ENCODE data around the gene MAGI2. TPM values are rescaled to one million over a fixed set of nuclear protein-coding genes. Genes with fewer than 3 reads are reported as not detected.

The MAGI2 gene
- total and polyA plus RNA-seq, 2 experiments from 2014 or later = 3.5 to 4.1 TPM

GRCh38 chr7:78129865-78130264, 1323.6 kb downstream of the MAGI2 start:
- no peak overlapping the region for H3K9ac ChIP-seq
- DNase-seq = no peak
- H3K79me2 ChIP-seq (ENCODE audit: insufficient read depth) = no peaks in the 10 kb centered on the region
- H3K9me2 ChIP-seq (ENCODE audit: insufficient read depth) = no peaks in the 10 kb centered on the region
- H3K4me2 ChIP-seq (ENCODE audit: unreplicated experiment) = no peak overlapping the region
- H2AFZ ChIP-seq = no peak overlapping the region
- in situ Hi-C loops (cut with MboI) = no loop called here
- H3K27ac ChIP-seq = no peak overlapping the region
- H3K4me3 ChIP-seq = no peak overlapping the region
- peaks cover 9% of the 10 kb centered on the region; the same call in 1 of the 2 replicates for H3F3A ChIP-seq (ENCODE audit: insufficient read depth)
- no peaks in the 10 kb centered on the region for H3K36me3 ChIP-seq (ENCODE audit: low read depth)
- no peaks in the 10 kb centered on the region for H3K27me3 ChIP-seq (replicated peaks; ENCODE audit: insufficient read depth)
- no peaks in the 10 kb centered on the region for H3K9me3 ChIP-seq (ENCODE audit: low read depth)
- 0 out of 2 replicates have a peak, but pooled peaks cover 4% of the 10 kb centered on the region for H3K4me1 ChIP-seq (ENCODE audit: insufficient read depth)
- no peak for TF ChIP-seq EZH2 (IDR thresholded peaks at IDR 0.05; ENCODE audit: insufficient read depth, poor library complexity, severe bottlenecking)
- TF ChIP-seq EZH2phosphoT487 (IDR thresholded peaks at IDR 0.05; ENCODE audit: insufficient read depth, low read depth) = no peak
- no peaks in the 10 kb centered on the region for H4K20me1 ChIP-seq (ENCODE audit: insufficient read depth)
- WGBS, 2 experiments (ENCODE audit: low coverage in 1 of 2, low lambda C conversion rate in 2 of 2, missing lambda C conversion rate in 2 of 2) = 95 to 100% methylated on average over 4 of the region's 4 CpGs

- Histone ChIP-seq H3K9ac (no peak overlapping the region), H3K27me3 (replicated peaks; ENCODE audit: insufficient read depth) (no peaks in the 10 kb centered on the region), H3K4me1 (ENCODE audit: insufficient read depth) (no peaks in the 10 kb centered on the region), H3K79me2 (ENCODE audit: insufficient read depth) (no peaks in the 10 kb centered on the region), H3K9me3 (ENCODE audit: low read depth) (no peaks in the 10 kb centered on the region), H3K36me3 (ENCODE audit: low read depth) (no peaks in the 10 kb centered on the region), H3K4me2 (ENCODE audit: unreplicated experiment) (no peak overlapping the region), H3K27ac (no peak overlapping the region), H3F3A (ENCODE audit: insufficient read depth) (peaks cover 9% of the 10 kb centered on the region; the same call in 1 of the 2 replicates), H4K20me1 (ENCODE audit: insufficient read depth) (no peaks in the 10 kb centered on the region), H3K9me2 (ENCODE audit: insufficient read depth) (no peaks in the 10 kb centered on the region), H2AFZ (no peak overlapping the region), H3K4me3 (no peak overlapping the region)
- WGBS, 2 experiments (ENCODE audit: low coverage in 1 of 2, low lambda C conversion rate in 2 of 2, missing lambda C conversion rate in 2 of 2) = 78 to 83% methylated on average over 7 of the region's 7 CpGs
- in situ Hi-C loops (cut with MboI) = no loop called here
- no peak for DNase-seq
- no peak for TF ChIP-seq EZH2 (IDR thresholded peaks at IDR 0.05; ENCODE audit: insufficient read depth, poor library complexity, severe bottlenecking)
- no peak for TF ChIP-seq EZH2phosphoT487 (IDR thresholded peaks at IDR 0.05; ENCODE audit: insufficient read depth, low read depth)
These were observed 1326.5 kb downstream of the MAGI2 start for GRCh38 chr7:78127009-78127408.

GRCh38 chr7:78125884-78126283, 1327.6 kb downstream of the MAGI2 start:
- peak; percentile 82 for DNase-seq
- Histone ChIP-seq H3K4me3 (no peak overlapping the region), H3K27me3 (replicated peaks; ENCODE audit: insufficient read depth) (no peaks in the 10 kb centered on the region), H3K27ac (no peak overlapping the region), H3K9me2 (ENCODE audit: insufficient read depth) (no peaks in the 10 kb centered on the region), H3K4me1 (ENCODE audit: insufficient read depth) (no peaks in the 10 kb centered on the region), H3K36me3 (ENCODE audit: low read depth) (no peaks in the 10 kb centered on the region), H3K9ac (no peak overlapping the region), H3F3A (ENCODE audit: insufficient read depth) (peaks cover 9% of the 10 kb centered on the region; the same call in 1 of the 2 replicates), H2AFZ (0 out of 2 replicates have a peak overlapping the region, but pooled peaks have one; percentile 25), H3K9me3 (ENCODE audit: low read depth) (no peaks in the 10 kb centered on the region), H3K79me2 (ENCODE audit: insufficient read depth) (no peaks in the 10 kb centered on the region), H4K20me1 (ENCODE audit: insufficient read depth) (no peaks in the 10 kb centered on the region), H3K4me2 (ENCODE audit: unreplicated experiment) (no peak overlapping the region)
- WGBS, 2 experiments (ENCODE audit: low coverage in 1 of 2, low lambda C conversion rate in 2 of 2, missing lambda C conversion rate in 2 of 2) = 2 to 10% methylated on average over 2 of the region's 2 CpGs
- in situ Hi-C loops (cut with MboI) = no loop called here
- no peak for TF ChIP-seq EZH2phosphoT487 (IDR thresholded peaks at IDR 0.05; ENCODE audit: insufficient read depth, low read depth)
- no peak for TF ChIP-seq EZH2 (IDR thresholded peaks at IDR 0.05; ENCODE audit: insufficient read depth, poor library complexity, severe bottlenecking)

GRCh38 chr7:78124216-78124615, 1329.3 kb downstream of the MAGI2 start:
- H2AFZ ChIP-seq = no peak overlapping the region
- no peak overlapping the region for H3K4me3 ChIP-seq
- H3K4me1 ChIP-seq (ENCODE audit: insufficient read depth) = no peaks in the 10 kb centered on the region
- H3K79me2 ChIP-seq (ENCODE audit: insufficient read depth) = no peaks in the 10 kb centered on the region
- peaks cover 9% of the 10 kb centered on the region; the same call in 1 of the 2 replicates for H3F3A ChIP-seq (ENCODE audit: insufficient read depth)
- no peaks in the 10 kb centered on the region for H3K27me3 ChIP-seq (replicated peaks; ENCODE audit: insufficient read depth)
- no peak for DNase-seq
- TF ChIP-seq EZH2 (IDR thresholded peaks at IDR 0.05; ENCODE audit: insufficient read depth, poor library complexity, severe bottlenecking) (no peak), EZH2phosphoT487 (IDR thresholded peaks at IDR 0.05; ENCODE audit: insufficient read depth, low read depth) (no peak)
- no peaks in the 10 kb centered on the region for H3K36me3 ChIP-seq (ENCODE audit: low read depth)
- no peak overlapping the region for H3K4me2 ChIP-seq (ENCODE audit: unreplicated experiment)
- 93 to 95% methylated on average over 4 of the region's 4 CpGs for WGBS, 2 experiments (ENCODE audit: low coverage in 1 of 2, low lambda C conversion rate in 2 of 2, missing lambda C conversion rate in 2 of 2)
- in situ Hi-C loops (cut with MboI) = no loop called here
- no peaks in the 10 kb centered on the region for H3K9me3 ChIP-seq (ENCODE audit: low read depth)
- H3K9me2 ChIP-seq (ENCODE audit: insufficient read depth) = no peaks in the 10 kb centered on the region
- H4K20me1 ChIP-seq (ENCODE audit: insufficient read depth) = no peaks in the 10 kb centered on the region
- no peak overlapping the region for H3K9ac ChIP-seq
- no peak overlapping the region for H3K27ac ChIP-seq

- H3K9me3 ChIP-seq (ENCODE audit: low read depth) = no peaks in the 10 kb centered on the region
- no peak overlapping the region for H3K4me3 ChIP-seq
- no peaks in the 10 kb centered on the region for H3K27me3 ChIP-seq (replicated peaks; ENCODE audit: insufficient read depth)
- no peak overlapping the region for H3K9ac ChIP-seq
- no peak overlapping the region for H3K27ac ChIP-seq
- no peaks in the 10 kb centered on the region for H3K9me2 ChIP-seq (ENCODE audit: insufficient read depth)
- no peaks in the 10 kb centered on the region for H3K4me1 ChIP-seq (ENCODE audit: insufficient read depth)
- H3K79me2 ChIP-seq (ENCODE audit: insufficient read depth) = no peaks in the 10 kb centered on the region
- H4K20me1 ChIP-seq (ENCODE audit: insufficient read depth) = no peaks in the 10 kb centered on the region
- in situ Hi-C loops (cut with MboI) = no loop called here
- H2AFZ ChIP-seq = no peak overlapping the region
- no peak for DNase-seq
- 39 to 73% methylated on average over 1 of the region's 1 CpG for WGBS, 2 experiments (ENCODE audit: low coverage in 1 of 2, low lambda C conversion rate in 2 of 2, missing lambda C conversion rate in 2 of 2)
- peaks cover 9% of the 10 kb centered on the region; the same call in 1 of the 2 replicates for H3F3A ChIP-seq (ENCODE audit: insufficient read depth)
- no peaks in the 10 kb centered on the region for H3K36me3 ChIP-seq (ENCODE audit: low read depth)
- no peak overlapping the region for H3K4me2 ChIP-seq (ENCODE audit: unreplicated experiment)
- TF ChIP-seq EZH2 (IDR thresholded peaks at IDR 0.05; ENCODE audit: insufficient read depth, poor library complexity, severe bottlenecking) (no peak), EZH2phosphoT487 (IDR thresholded peaks at IDR 0.05; ENCODE audit: insufficient read depth, low read depth) (no peak)
These were observed 1331.6 kb downstream of the MAGI2 start for GRCh38 chr7:78121888-78122287.
